LHCN-M2 (cell line): ENCODE results near the gene HYAL2. TPM values are rescaled to one million over a fixed set of nuclear protein-coding genes. Genes with fewer than 3 reads are reported as not detected.

ENCODE experiments used
- DNase-seq: peaks from one replicate; pipeline ENCODE4 v3.0.0-alpha.2; 2012; ENCODE audit warnings: low read depth
- total RNA-seq: library from RNA; depleted of rRNA; stranded (reverse); fragments of >200 nt; gene quantifications from 2 replicates; pipeline ENCODE4 v1.2.3, GENCODE V29; 2014

The HYAL2 gene
- total RNA-seq, 1 experiment from 2014 or later, result 106 TPM

GRCh38 chr3:50330330-50330729 is 7.8 kb upstream of the HYAL2 start:
- DNase-seq, result no peak

DNA sequence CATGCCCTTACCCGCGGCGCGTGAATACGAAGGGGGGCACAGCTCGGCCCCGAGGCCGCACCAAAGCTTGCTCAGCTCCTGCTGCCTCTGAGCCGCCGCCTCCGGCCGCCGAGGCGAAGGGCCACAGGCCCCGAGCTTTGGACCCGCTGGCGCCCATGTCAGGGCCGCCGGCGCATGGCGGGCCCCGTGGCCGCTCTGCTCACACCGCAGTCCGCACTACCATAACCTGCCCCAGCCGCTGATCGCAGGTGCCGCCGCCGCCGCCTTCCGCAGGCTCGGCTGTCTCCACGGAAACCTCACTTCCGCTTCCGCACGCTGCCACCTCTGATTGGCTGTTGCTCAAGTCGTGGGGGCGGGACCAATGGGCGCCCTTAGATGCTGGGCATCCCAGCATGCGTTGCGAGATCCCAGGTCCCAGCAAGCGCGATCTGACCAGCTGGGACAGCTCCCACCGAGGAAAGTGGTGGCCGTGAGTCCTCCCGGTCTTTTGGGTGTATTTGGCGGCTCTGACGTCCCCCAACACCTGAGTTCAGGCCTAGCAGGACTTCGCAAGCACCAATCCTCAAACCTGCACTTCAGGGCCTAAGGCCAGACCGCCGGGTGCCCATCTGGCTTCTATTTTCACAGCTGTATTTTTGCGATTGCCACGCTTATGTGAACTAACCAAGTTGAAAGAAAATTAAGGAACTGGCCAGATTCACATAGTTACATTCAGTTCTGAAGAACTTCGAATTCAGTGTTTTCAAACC is 5.6 kb upstream of the HYAL2 start, which contains the start of gene TUSC2:
TSS of gene TUSC2 (minus strand) at position 281 of the 749 bp plus-strand sequence. CDS start at position 157, 124 bp downstream.
- peak; percentile 95 for DNase-seq

DNA sequence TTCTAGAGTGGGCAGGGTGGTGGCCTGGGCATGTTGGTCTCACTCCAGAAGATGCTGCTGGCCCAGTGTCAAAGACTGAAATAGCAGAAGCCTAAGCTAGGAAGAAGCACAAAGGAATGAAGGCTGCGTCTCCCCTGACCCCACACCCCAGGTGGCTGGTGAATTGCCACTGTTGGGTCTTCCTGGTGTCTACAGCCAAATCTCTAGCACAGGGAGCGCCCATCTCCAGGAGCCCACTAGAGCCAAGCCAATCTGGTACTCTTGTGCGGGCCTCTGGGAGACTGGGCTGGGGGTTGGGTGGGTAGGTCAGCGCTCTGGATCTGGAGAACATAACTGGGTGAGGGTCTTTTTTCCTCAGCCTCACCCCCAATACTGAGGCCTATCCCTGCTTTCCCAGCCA is 4.6 kb upstream of the HYAL2 start:
- DNase-seq, result no peak

DNA sequence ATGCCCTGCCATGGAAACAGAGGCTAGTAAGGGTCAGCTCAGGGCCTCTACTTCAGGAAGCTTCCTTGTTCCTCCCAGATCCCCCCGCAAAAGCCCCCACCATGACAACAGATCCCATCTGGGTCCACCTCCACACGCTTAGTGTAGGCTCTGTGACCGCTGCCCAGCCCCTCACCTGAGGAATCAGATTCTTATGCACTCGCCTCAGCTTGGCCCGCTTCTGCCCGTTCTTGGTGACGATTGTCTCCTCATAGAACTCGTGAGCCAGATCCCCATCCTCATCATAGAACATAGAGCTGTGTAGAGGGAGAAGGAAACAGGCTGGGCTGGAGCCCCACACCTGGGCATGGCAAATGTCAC is 3.6 kb upstream of the HYAL2 start:
- DNase-seq, result no peak

DNA sequence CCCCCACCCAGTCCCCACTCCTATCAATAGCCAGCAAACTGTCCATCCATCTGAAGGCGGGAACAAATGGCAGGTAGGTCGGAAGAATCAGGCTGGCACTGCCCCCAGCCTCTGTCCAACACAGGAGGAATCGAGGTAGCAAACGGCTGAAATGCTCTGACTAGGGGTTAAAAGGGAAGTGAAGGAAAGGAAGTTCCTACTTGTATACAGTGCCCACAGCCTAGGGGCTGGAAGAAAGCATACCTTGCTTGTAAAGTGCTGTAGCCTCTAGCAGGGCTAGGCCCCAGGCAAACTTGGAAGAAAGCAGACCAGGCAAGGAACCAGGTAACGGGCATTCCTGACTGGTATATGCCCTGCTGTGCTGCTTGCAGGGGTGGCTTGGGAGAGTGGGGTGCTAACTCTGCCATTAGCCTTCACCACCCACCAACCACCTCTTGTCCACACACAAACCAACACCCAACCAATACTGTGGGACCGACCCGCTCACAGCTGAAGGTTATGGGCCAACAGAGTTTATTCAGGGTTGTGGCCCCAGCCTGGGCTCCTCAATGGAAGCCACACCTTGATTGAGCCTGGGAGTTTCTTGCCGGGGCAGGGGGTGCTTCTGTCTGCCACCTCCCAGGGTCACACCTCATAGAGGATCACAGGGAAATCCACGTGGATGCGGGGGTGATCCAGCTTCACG is 3.1 kb upstream of the HYAL2 start:
- no peak for DNase-seq

- no peak for DNase-seq
Measured at GRCh38 chr3:50325113-50325480, 2.6 kb upstream of the HYAL2 start.

GRCh38 chr3:50324351-50325112 is 2.0 kb upstream of the HYAL2 start:
- DNase-seq, result peak; percentile 57

GRCh38 chr3:50323614-50324199 is 1.2 kb upstream of the HYAL2 start:
- DNase-seq, result no peak

- DNase-seq, result no peak
Measured at GRCh38 chr3:50323092-50323600, 601 bp upstream of the HYAL2 start.

GRCh38 chr3:50322115-50322385 is 495 bp downstream of the HYAL2 start:
- no peak for DNase-seq

- DNase-seq, result peak; percentile 85
Measured at GRCh38 chr3:50321336-50322114, 1.0 kb downstream of the HYAL2 start.

GRCh38 chr3:50320853-50321335 is 1.7 kb downstream of the HYAL2 start:
- peak; percentile 63 for DNase-seq

GRCh38 chr3:50319894-50320625 is 2.5 kb downstream of the HYAL2 start:
- no peak for DNase-seq

GRCh38 chr3:50319181-50319893 is 3.2 kb downstream of the HYAL2 start:
- DNase-seq, result no peak

DNA sequence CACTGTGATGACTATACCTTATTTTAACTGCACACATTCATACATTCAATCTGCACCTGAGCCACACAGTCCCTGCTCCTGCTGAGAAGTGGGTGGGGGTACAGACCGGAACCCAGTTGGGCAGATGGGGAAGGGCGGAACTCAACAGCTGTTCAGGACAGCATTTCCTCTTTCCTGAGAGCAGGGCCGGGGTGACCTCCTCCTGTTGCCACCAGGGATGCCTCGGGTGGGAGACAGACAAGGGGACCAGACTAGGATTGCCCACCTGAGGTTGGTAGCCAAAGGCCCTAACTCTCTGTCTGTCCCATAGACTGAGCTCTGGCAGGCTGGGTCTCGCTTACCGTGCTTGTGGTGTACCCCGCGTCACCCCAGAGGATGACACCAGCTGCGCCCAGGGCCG is 3.9 kb downstream of the HYAL2 start:
- DNase-seq, result no peak

- DNase-seq, result no peak
Measured at GRCh38 chr3:50318163-50318562, 4.4 kb downstream of the HYAL2 start.

DNA sequence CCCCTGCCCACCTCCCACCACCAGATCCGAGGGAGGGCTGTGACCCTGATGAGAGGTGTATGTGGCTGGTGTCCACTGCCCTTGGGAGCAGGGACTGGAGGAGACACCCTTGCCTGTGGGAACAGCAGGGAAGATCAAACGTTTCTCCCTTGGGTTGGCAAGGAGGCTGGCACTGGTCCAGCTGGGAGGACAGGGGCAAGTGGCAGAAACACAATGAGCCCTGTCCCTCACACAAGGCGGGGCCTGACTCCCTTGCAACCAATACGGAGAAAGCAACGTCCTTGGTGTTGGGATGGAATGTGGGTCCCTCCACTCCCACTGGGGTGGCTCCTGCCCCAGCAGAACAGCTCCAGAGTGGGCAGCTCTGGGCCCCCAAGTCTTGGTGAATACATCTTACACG is 5.2 kb downstream of the HYAL2 start:
- DNase-seq, result no peak

DNA sequence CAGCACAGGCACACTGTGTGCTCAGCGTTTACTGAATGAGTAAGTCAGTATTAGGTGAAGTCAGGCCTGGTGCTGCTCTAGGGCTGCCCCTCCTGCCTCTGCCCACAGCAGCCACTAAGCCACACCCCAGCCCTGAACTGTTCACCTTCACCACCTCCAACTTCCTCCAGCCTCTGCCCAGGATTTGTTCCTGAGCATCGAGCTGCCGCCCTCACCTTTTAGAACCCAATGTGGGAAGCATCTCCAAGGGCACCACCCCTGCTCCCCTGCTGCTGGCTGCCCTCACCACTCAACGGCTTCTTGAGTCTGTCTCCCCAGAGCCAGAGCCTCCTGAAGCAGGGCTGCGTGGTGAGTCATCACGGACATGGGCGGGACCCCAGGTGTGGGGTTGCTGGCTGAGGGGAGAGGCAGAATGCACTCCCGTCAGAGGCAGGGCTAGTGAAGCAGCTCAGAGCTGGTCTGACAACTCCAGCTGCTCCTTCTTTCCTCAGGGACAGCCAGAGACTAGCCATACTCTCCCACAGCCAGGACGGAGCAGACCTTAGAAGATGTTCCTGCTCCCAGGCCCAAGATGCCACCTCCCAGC is 5.8 kb downstream of the HYAL2 start:
- no peak for DNase-seq

DNA sequence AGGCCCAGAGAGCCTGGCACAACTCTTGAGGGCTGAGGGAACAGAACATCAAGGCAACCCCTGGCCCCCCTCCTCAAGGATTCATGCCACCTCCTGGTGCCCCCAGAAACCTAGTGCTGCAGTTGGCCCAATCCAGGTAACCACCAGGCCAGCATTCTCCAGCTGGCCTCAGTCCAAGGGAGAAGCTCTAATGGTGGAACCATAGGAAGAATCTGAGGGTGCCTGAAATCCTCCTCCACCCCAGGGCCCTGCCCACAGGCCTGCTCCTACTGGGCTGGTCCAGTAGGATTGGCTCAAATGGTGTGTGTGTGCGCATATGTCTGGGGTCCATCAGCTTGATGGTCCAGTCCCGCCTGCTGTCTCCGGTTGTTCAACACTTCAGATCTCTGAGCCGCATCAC is 7.7 kb downstream of the HYAL2 start:
- DNase-seq, result no peak
